Spleen (tissue), 7 donors: ENCODE data around the gene CNOT11.
A peak's percentile ranks its signal among the peaks of the same experiment; 100 is the strongest.

Experiments
- CTCF ChIP-seq, 11 experiments: fragments of 200-600 bp in 7 of 11; fragments of 450-650 bp in 4 of 11; sonication (generic) in 4 of 11; IDR thresholded peaks in 8 of 11; conservative IDR thresholded peaks in 3 of 11; 1 replicate in 7 of 11; 2 replicates in 4 of 11; pipeline versions ENCODE4 v1.4.0 to v1.8.0; 2016 to 2021; ENCODE audit warnings: antibody characterized with exemption in 11 of 11, inconsistent platforms in 4 of 11, mild to moderate bottlenecking in 1 of 11
- POLR2AphosphoS5 ChIP-seq, 3 donors: sonication (generic); formaldehyde crosslinking; IDR thresholded peaks; one replicate each; pipeline ENCODE4 v1.5.1; 2017; ENCODE audit warnings: antibody characterized with exemption in 3 of 3
- donor health status: DM: no; HTN: no; CAD: no; lungs with moderate emphysema.
- donor health status: DM: no; HTN: no; CAD: no.
- donor health status: DM: no; HTN: no; CAD: no.

GRCh38 chr2:101251844-101252407 lies 760 bp upstream of the CNOT11 start:
- TF ChIP-seq POLR2AphosphoS5 (IDR thresholded peaks at IDR 0.05) = no peak
- TF ChIP-seq CTCF (IDR thresholded peaks at IDR 0.05 in 8 of 11, conservative IDR thresholded peaks at IDR 0.05 in 3 of 11) = peak in 3 of 11 experiments; percentile 32 to 44 (median 40)
